HG03280 (cell line): ENCODE measurements around the gene KRTAP6-1.

Experiments
- ATAC-seq: cut with Tn5 transposase; IDR thresholded peaks from one replicate; pipeline ENCODE4 v1.9.1; 2021; ENCODE audit warnings: mild to moderate bottlenecking, moderate library complexity; ENCODE audit not compliant: unreplicated experiment

The KRTAP6-1 gene, protein sequence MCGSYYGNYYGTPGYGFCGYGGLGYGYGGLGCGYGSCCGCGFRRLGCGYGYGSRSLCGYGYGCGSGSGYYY

DNA sequence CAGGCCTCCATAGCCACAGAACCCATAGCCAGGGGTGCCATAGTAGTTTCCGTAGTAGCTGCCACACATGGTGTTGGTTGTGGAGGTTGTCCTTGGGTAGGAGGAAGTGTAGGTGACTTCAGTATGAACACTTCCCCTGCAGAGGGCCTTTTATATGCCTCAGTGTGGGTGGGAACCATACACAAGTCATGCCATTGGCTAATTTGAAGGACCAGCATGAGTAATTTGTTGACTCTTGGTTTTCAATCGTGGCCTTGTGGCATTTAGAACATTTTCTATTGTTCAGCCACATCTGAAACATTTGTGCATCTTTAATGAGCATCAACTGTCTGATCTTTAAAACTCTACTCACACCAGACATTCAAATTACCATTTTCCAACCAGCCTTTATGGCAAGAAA lies at the start of gene KRTAP6-1:
TSS of gene KRTAP6-1 (minus strand) at position 95 of the 400 bp plus-strand sequence. CDS start at position 69, 26 bp downstream.
- ATAC-seq: no peak

DNA sequence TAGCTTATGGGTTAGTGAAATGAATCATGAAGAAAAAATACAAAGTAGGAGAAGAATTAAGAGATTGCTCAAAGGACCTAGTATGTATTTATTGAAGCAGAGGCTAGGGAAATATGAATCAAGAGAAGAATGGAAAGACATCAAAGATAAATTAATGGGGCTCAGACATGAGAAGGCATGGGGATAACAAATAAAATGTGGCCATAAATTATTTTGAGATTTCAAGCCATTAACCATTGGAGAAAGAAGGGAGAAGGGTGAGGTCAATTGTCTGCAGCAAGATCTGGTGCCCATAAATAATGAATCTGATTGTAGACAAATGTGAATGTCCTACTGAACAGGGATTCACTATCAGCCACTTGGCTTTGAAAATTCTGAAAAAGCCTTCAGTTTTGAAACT lies 39.2 kb upstream of the KRTAP6-1 start:
- no peak for ATAC-seq

DNA sequence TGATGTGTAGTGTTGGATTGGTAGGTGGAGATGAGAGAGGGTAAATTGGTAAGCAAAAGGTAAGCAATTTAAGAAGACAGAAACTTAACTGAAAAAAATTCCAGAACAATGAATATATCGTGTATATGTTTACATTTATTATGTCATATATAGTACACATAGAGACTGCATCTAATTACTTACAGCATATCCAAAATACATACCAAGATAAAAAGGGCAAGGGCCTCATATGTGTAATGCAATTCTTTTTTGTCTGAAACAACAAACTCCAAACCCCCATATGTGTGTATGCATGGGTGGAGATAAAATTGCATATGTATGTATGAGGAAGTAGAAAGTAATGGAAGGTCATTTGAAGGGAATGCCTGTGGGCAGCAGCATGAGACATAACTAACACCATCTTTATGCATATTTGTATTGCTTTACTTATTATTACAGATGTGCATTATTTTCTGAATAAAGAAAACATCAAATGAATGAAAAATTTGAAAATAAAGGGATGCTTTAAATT lies 33.2 kb upstream of the KRTAP6-1 start:
- no peak for ATAC-seq

DNA sequence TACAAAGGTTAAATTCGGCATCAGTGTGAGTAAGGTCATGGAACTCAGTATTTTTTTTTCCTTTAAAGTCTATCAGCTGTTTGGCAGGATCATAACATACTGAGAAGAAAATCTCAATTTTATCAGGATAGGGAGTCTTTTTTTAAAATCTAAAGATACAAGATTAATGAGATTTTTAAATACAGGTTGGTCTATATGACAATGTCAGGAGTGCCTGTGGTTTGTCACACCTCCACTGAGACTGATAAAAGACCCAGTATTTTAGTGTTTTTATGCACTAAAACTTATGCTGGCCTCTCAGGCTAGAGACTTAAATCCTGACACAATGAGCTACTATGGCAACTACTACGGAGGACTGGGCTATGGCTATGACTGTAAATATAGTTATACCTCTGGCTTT lies 28.8 kb upstream of the KRTAP6-1 start, which contains the start of gene KRTAP20-3:
TSS of gene KRTAP20-3 (plus strand) at position 301 of the 400 bp plus-strand sequence.
- no peak for ATAC-seq

DNA sequence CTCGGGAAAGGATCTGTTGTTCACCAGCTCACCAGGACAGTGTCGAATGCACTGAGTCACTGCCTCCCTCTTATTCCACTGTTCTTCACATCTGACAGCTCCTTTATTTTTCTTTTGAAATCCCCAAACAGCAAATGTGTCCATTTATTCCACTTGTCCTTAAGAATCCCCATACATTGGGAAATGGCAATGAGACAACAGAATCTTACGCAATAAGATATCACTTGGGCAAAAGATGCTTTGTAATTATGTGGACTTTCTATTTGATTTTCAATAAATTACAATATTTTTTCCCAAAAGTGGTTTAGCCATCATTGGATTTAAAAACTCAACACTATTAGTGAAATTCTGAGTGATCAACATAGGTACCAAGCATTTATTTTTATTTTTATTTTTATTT lies 25.0 kb upstream of the KRTAP6-1 start:
- no peak for ATAC-seq

DNA sequence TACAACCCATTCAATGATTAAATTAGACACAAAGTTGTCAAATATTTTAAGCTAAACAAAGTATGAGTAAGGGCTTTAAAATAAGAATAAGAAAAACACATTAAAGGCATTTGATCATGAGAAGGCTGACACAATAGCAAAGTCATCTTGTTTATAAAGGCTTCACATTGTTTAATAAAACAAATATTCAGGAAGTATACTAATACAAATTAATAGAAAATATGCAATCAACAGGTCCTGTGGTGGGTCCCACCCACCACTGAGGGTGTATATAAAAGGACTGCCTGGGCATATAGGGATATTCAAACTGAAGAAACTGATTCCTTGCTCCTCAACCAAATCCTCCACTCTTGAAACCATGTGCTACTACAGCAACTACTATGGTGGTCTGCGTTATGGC lies 21.2 kb upstream of the KRTAP6-1 start, which contains the start of gene KRTAP20-2:
TSS of gene KRTAP20-2 (plus strand) at position 301 of the 400 bp plus-strand sequence. CDS start at position 359, 58 bp downstream.
- no peak for ATAC-seq

DNA sequence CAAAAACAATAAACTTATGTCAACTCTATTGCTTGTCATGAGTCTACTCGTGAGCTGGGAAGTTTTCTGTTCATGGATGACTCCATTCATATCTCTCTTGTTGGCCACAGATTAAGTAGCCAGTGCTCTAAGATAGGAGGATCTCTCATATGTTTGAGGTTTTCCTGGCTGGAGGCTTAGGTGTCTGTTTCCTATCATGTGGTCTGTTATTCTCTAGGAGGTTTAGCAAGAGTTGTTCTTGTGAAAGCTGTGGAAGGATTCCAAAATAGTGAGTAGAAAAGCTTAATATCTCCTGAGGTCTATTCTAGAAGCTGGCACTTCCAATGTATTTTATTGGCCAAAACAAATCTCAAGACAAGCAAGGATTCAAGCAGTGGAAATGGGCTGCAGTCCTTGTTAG lies 15.5 kb upstream of the KRTAP6-1 start:
- no peak for ATAC-seq

DNA sequence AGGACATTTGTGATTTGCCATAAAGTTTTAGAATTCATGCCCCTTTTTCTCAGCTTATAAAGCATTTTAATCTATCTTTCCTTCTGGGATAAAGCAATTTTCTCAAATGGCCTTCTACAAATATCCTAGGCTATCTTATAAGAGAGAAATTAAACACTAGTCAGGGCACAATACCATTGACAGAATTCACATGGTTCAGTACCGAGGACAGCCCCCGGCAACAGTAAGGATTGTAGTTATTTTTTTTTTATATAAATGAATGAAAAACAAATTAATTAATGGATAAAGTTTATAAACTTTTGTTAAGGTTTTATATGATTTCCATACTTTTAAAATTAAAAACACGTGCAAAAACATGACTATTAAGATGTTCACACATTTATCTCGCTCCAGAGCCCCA lies 14.4 kb upstream of the KRTAP6-1 start:
- no peak for ATAC-seq

DNA sequence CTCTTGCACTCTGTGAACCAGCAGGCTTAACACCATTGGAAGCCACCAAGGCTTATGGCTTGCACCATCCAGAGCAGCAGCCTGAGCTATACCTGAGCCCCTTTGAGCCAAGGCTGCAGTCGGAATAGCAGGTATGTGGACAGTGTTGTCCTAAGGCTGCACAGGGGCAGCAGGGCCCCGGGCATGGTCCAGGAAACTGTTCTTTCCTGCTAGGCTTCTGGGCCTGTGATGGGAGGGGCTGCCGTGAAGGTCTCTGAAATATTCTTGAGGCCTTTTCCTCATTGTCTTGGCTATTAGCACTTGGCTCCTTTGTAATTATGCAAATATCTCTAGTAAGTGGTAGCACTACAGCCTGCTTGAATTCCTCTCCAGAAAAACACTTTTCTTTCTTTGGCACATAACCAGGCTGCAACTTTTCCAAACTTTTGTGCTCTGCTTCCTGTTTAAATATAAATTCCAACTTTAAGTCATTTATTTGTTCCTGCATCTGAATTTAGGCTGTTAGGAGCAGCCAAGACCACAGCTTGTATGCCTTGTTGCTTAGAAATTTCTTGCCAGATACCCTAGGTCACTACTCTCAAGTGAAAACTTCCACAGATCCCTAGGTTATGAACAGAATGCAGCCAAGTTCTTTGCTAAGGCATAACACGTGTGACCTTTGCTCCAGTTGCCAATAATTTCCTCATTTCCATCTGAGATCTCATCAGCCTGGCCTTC lies 11.9 kb upstream of the KRTAP6-1 start:
- ATAC-seq: no peak

DNA sequence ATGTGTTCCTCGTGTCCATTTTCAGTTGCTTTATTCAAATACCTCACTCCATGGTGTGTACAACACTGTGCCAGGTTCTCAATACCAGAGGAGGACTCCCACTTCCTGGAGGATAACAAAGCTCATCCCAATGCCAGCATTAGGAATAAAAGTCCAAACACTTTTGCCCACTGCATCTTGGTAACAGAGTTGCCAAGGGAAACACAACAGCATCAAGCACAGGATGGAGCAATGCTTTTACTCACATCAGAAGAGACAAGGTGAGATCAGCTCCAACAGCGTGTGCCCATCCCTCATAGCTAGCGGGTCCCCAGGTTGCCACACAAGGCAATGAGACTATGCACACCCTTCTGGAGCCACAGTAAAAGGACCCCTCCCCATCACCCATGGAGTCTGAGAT lies 9.6 kb upstream of the KRTAP6-1 start:
- no peak for ATAC-seq

DNA sequence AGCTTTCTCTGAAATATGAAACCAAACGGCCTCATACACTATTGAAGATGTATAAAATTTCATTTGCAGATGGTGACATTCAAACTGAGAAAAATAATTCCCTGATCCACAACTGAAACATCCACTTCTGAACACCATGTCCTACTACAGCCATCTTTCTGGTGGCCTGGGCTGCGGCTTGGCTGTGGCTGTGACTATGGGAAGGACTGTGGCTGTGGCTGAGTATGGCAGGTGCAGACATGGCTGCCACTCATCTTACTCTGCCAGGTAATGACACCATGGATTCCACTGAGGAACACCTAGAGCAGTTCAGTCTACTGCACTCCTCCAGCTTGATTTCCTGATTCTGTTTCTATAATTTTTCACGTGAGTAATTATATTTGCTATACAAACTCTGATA lies 6.8 kb upstream of the KRTAP6-1 start, which contains the start of gene KRTAP20-4:
TSS of gene KRTAP20-4 (plus strand) at position 106 of the 400 bp plus-strand sequence.
- ATAC-seq: no peak

DNA sequence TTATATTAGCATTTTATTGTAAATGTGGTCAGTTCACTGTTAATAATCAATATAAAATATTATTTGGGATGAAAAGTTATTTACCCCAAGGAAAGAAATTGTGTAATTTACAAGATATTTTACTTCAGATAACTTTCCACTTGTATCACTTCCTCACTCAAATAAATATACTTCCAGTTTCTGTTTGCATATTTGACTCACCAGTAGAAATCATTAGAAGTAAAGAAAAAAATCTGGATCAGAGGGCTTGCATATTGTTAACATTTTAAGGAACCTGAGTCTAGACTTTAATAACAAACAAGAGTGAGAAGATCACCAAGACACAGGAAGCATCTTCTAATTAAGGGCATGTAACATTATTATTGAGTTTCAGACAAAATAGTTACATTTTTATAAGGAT lies 6.3 kb upstream of the KRTAP6-1 start:
- ATAC-seq: no peak

DNA sequence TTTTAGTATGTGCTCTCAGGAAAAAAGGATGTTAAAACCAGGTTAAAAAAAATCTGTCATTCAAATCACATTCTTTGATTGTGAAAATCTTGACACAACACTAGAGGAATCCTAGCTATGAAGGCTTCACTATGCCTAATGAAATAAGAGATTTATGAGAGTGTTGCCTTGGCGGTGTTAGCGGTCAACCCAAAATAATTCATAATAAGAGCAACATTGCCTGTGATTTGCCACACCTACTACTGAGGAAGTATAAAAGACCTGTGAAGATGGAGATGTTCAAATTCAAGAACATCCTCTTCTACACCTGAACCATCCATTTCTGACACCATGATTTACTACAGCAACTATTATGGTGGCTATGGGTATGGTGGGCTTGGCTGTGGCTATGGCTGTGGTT lies 2.4 kb upstream of the KRTAP6-1 start, which contains the start of gene KRTAP20-1:
TSS of gene KRTAP20-1 (plus strand) at position 301 of the 400 bp plus-strand sequence. CDS start at position 331, 30 bp downstream.
- ATAC-seq: no peak

DNA sequence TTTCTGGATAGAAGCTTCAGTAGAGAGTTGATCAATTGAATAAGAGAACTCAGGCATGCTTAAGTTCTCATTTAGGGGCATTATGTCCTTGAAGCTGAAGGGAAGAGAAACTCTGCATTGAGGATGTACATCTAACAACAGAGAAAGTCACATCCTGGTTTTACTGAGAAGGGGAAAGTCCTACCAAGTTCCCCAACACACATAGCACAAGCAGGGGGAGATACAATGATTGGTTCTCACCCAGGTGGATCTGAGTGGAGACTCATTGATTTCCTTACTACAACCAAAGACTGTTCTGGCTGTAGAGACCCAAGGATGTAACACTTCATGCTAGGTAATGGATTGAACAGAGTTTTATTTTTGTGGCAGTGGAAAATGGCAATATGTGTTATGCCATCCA lies 1.5 kb upstream of the KRTAP6-1 start:
- no peak for ATAC-seq

DNA sequence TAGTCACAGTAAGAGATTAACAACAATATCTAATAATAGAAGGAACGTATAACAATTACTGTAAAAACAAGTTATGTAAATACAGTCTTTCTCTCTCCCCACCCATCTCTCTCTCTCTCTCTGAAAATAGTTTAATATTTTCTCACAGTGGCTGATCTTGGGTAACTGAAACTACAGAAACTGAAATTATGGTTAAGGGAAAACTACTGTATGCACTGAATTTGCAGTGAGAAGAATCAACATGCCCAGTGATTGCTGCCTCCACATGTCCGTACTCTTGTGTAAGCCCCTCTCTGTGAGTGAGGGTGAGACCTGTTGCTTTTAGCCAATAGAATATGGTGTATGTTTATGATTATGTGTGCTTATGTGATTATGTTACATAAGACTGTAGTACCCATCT lies 1.6 kb downstream of the KRTAP6-1 start:
- ATAC-seq: no peak

DNA sequence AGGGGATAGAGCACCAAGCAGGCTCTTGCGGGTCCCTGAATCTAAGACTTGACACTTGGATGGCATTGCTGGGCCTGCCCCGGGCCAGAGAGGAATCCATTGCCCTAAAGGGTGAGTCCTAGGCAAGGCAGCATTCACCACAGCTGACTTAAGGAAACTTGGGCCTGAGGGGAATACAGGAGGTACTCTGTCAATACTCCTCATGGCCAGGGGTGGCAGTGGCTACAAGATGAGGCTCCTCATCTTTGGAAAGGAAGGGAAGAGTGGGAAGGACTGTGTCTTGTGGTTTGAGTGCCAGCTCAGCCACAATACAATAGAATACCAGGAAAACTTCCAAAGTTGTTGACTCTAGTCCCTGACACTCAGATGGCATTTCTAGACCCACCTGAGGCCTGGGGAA lies 7.8 kb downstream of the KRTAP6-1 start:
- ATAC-seq: no peak

DNA sequence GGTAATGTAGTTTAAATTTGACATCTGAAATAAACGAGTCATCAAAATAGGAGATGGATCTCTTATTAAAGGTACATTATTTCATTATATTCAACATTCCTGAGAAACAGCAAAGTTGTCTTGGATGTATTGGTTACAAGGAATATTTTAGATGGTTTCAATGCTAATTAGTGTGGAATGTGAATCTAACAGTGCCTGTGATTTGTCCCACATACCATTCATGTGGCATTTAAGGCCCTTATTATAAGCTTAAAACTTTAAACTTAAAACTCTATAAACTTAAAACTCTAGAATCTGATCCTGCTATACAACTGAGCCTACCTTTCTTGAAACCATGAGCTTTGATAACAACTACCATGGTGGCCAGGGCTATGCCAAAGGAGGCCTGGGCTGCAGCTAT lies 12.9 kb downstream of the KRTAP6-1 start, which contains the start of gene KRTAP22-1:
TSS of gene KRTAP22-1 (plus strand) at position 301 of the 400 bp plus-strand sequence.
- no peak for ATAC-seq

DNA sequence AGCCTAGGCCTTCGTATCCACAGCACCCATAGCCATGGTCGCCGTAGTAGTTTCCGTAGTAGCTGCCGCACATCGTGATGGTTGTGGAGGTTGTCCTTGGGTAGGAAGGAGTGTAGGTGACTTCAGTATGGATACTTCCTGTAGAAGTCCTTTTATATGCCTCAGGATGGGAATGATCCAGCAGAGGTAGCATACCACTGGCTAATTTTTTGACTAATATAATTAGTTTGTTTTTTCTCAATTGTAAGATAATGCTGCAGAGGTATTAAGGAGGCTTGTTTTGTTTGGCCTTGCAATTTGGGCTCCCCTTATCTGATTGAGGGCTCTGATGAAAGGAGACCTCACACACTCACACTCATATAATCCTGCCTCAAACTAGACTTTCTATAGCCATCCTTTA lies 14.9 kb downstream of the KRTAP6-1 start, which contains the start of gene KRTAP6-2:
TSS of gene KRTAP6-2 (minus strand) at position 101 of the 400 bp plus-strand sequence. CDS start at position 73, 28 bp downstream.
- no peak for ATAC-seq

DNA sequence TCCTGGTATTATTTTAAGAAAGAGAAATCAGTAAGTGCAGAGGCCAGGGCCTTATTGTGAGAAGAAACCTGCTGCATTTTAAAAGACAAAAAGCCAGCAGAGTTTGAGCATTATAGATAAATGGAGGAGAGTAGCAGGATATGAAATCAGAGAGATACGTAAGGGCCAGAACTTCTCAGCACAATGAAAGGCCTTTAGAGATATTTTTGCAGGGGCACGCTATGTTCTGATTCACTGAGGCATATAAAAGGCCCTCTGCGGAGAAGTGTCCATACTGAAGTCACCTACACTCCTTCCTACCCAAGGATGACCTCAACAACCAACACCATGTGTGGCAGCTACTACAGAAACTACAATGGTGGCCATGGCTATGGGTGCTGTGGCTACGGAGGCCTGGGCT lies 21.6 kb downstream of the KRTAP6-1 start, which contains the start of gene KRTAP6-3:
TSS of gene KRTAP6-3 (plus strand) at position 301 of the 400 bp plus-strand sequence. CDS start at position 307, 6 bp downstream.
- ATAC-seq: no peak

DNA sequence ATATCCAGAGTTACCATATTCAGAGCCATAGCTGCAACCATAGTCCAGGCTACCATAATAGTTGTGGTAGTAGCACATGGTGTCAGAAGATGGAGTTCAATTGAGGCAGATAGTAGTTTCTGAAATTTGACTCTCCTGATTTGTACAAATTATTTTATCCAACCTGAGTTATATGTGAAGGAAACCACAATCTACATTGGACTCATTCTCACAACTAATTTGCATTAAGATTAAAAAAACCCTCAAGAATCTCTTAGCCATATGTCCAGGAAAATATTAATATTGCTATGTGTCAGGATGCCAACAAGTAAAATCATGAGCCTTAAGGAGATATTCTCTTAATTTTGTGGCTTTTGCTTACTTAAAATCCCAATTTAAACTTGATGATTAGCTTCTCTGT lies 23.4 kb downstream of the KRTAP6-1 start, which contains the start of gene KRTAP22-2:
TSS of gene KRTAP22-2 (minus strand) at position 101 of the 400 bp plus-strand sequence.
- ATAC-seq: no peak

DNA sequence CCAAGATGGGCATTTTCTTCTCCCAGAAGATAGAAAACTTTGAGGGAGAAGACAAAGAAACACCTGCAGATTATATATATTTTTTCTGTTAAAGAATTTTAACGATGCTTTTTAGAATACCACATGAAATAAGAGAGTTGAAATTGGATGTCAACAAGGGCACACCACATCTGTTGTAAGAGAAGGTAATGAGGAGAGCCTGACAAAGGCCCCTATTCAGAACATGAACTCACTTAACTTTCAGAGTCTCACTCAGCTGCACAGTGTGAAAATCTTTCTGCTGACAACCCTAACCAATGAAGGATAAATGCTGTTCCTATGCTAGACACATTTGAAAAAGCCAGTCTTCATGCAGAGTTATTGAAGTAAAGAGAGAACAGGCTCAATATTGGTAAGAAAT lies 30.9 kb downstream of the KRTAP6-1 start:
- no peak for ATAC-seq

DNA sequence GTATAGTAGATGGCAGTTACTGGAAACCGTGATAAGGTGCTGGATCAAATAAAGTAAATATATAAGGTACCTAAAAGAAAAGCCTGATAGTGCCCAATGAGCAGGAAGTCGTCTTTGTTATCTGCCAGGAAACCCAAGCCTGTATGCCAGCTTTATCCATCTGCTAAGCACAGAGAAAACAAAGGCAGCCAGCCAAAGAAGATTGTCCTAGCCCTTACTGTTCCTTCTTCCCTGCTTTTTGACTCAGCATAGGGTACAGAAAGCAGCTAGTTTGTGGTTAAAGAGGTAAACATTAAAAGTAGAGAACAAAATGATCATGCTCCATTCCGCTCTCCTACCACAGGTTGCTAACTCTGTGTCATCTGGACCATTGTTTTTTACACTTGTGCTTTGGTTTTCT lies 33.6 kb downstream of the KRTAP6-1 start:
- ATAC-seq: no peak
